HepG2 (cell line): Measurements from ENCODE around the gene PDZD11. TPM values are rescaled to one million over a fixed set of nuclear protein-coding genes. Genes with fewer than 3 reads are reported as not detected.

Source experiments
- ATAC-seq: fragments of 200-7000 bp; cut with Tn5 transposase; 3 replicates; pipeline ENCODE4 v1.9.1; 2020; ENCODE audit warnings: mild to moderate bottlenecking, moderate library complexity
- BruUV-seq: library from RNA; stranded (reverse); fragments of 400-500 nt; replicated peaks from 2 replicates; lab custom pipeline; 2021; lab: Mats Ljungman, UMichigan
- CTCF ChIA-PET: fragments of 300-600 bp; formaldehyde crosslinking; extraction: SDS; loops from one replicate; lab custom pipeline; 2021; ENCODE audit warnings: low total read pairs, inconsistent platforms, low intra/inter-chr PET ratio; lab: Yijun Ruan, JAX
- POLR2A ChIA-PET: fragments of 350-600 bp; sonication (Branson Sonifier 250); formaldehyde crosslinking; loops from one replicate; lab custom pipeline; 2020; ENCODE audit warnings: antibody characterized with exemption, inconsistent platforms; lab: Yijun Ruan, JAX
- DNase-seq: peaks from one replicate; pipeline ENCODE4 v3.0.0-alpha.2; 2015; ENCODE audit warnings: low spot score
- FAIRE-seq: peaks from 3 replicates; lab custom pipeline; 2011; peaks lifted over from hg19 to GRCh38; lab: Jason Lieb, UNC
- H2AFZ ChIP-seq: one replicate; pipeline ENCODE4 v1.6.1; 2011; ENCODE audit warnings: low read length, inconsistent platforms
- H3K27ac ChIP-seq: fragments of 300-600 bp; 3 replicates; pipeline ENCODE4 v1.8.0; 2011; ENCODE audit warnings: mixed run types, mild to moderate bottlenecking, mixed read lengths, low read length, inconsistent platforms; ENCODE audit not compliant: insufficient read depth; ENCODE audit errors: extremely low read length
- H3K27me3 ChIP-seq, 2 experiments: fragments of 200-600 bp in 1 of 2; 2 replicates in 1 of 2; 3 replicates in 1 of 2; pipeline versions ENCODE4 v1.6.0 to v1.8.0; 2011; ENCODE audit warnings: low read length in 2 of 2, mild to moderate bottlenecking in 2 of 2, moderate library complexity in 2 of 2, inconsistent platforms in 1 of 2; ENCODE audit not compliant: insufficient read depth in 2 of 2, control insufficient read depth in 1 of 2
- H3K36me3 ChIP-seq, 2 experiments: fragments of 200-600 bp in 1 of 2; replicated peaks in 1 of 2; 2 replicates in 1 of 2; 3 replicates in 1 of 2; pipeline versions ENCODE4 v1.5.1 to v1.8.0; 2011; ENCODE audit warnings: low read length in 2 of 2, inconsistent platforms in 1 of 2; ENCODE audit not compliant: insufficient read depth in 2 of 2, control insufficient read depth in 1 of 2
- H3K4me1 ChIP-seq: 2 replicates; pipeline ENCODE4 v1.5.1; 2012; ENCODE audit warnings: low read length, inconsistent platforms; ENCODE audit not compliant: insufficient read depth
- H3K4me2 ChIP-seq: 2 replicates; pipeline ENCODE4 v1.6.0; 2011; ENCODE audit warnings: low read depth, low read length, inconsistent platforms
- H3K4me3 ChIP-seq, 3 experiments: fragments of 200-600 bp in 1 of 3; sonication (generic), shearing (Covaris generic) in 1 of 3; replicated peaks in 1 of 3; 2 replicates each; pipeline ENCODE4 v1.5.1; 2011 to 2016; ENCODE audit warnings: low read length in 3 of 3, inconsistent platforms in 2 of 3, low read depth in 2 of 3, mild to moderate bottlenecking in 2 of 3, control low read depth in 1 of 3, mixed read lengths in 1 of 3; ENCODE audit not compliant: insufficient read depth in 1 of 3
- H3K79me2 ChIP-seq: one replicate; pipeline ENCODE4 v1.6.1; 2011; ENCODE audit warnings: low read length, inconsistent platforms; ENCODE audit not compliant: insufficient read depth
- H3K9ac ChIP-seq: 2 replicates; pipeline ENCODE4 v1.6.0; 2011; ENCODE audit warnings: mild to moderate bottlenecking, low read depth, low read length, inconsistent platforms; ENCODE audit not compliant: insufficient read depth
- H3K9me3 ChIP-seq: 2 replicates; pipeline ENCODE4 v1.5.1; 2012; ENCODE audit warnings: mild to moderate bottlenecking, low read length
- H4K20me1 ChIP-seq: 2 replicates; pipeline ENCODE4 v1.6.0; 2011; ENCODE audit warnings: inconsistent platforms, mild to moderate bottlenecking, low read length, moderate library complexity; ENCODE audit not compliant: insufficient read depth
- EED ChIP-seq: sonication (generic); formaldehyde crosslinking; IDR thresholded peaks from 2 replicates; pipeline ENCODE4 v1.5.0; 2020; ENCODE audit warnings: mild to moderate bottlenecking, missing genetic modification reagents
- PBX2 ChIP-seq: IDR thresholded peaks from 2 replicates; pipeline ENCODE4 v1.6.1; 2016; ENCODE audit warnings: control low read depth
- RARG ChIP-seq: sonication (generic); formaldehyde crosslinking; IDR thresholded peaks from 2 replicates; pipeline ENCODE4 v1.4.0; 2020; ENCODE audit warnings: low read depth, mild to moderate bottlenecking, missing genetic modification reagents
- ZBTB38 ChIP-seq: sonication (generic); formaldehyde crosslinking; IDR thresholded peaks from 2 replicates; pipeline ENCODE4 v1.5.1; 2020; ENCODE audit warnings: mild to moderate bottlenecking, missing genetic modification reagents
- ZNF326 ChIP-seq: sonication (generic); formaldehyde crosslinking; IDR thresholded peaks from 2 replicates; pipeline ENCODE4 v1.4.0; 2020; ENCODE audit warnings: missing genetic modification reagents, borderline replicate concordance
- ZNF687 ChIP-seq: sonication (generic); formaldehyde crosslinking; IDR thresholded peaks from 2 replicates; pipeline ENCODE4 v1.5.1; 2020; ENCODE audit warnings: mild to moderate bottlenecking, missing genetic modification reagents, moderate library complexity
- ZNF878 ChIP-seq: sonication (generic); formaldehyde crosslinking; IDR thresholded peaks from 2 replicates; pipeline ENCODE4 v1.8.1; 2023; ENCODE audit warnings: mild to moderate bottlenecking, missing genetic modification reagents, moderate library complexity
- WGBS: methylation state at CpG from one replicate; pipeline ENCODE4 v1.1.6; 2017; ENCODE audit warnings: low lambda C conversion rate; 5-methylcytosine and 5-hydroxymethylcytosine counted together
- in situ Hi-C: cut with HindIII; loops from 2 replicates; pipeline ENCODE4 v1.10.0; 2017; ENCODE audit warnings: low pct_unique_long_range_greater_than_20kb; ENCODE audit not compliant: extremely low pct_ligation_motif_present
- intact Hi-C: fragments of 100-400 bp; cut with micrococcal nuclease; formaldehyde crosslinking; loops from one replicate; pipeline ENCODE4 v1.10.0; 2022; ENCODE audit not compliant: unreplicated experiment
- polyA plus RNA-seq, 8 experiments: library from polyadenylated mRNA; depleted of rRNA in 3 of 8; stranded (reverse) in 7 of 8; unstranded in 1 of 8; fragments of >200 nt; fragmentation: Illumina TruSeq in 4 of 8; extraction: Trizol in 4 of 8; gene quantifications; 2 replicates each; pipeline versions ENCODE4 v1.2.1 to v1.2.3, GENCODE V29; 2011 to 2016; ENCODE audit warnings: low read depth in 4 of 8, missing spikeins in 1 of 8, mixed read lengths in 1 of 8; ENCODE audit not compliant: insufficient read depth in 1 of 8
- total RNA-seq, 5 experiments: library from RNA; depleted of rRNA; stranded (reverse); fragments of >200 nt; fragmentation: Illumina TruSeq; extraction: Trizol; gene quantifications; 2 replicates each; pipeline ENCODE4 v1.2.3, GENCODE V29; 2016; ENCODE audit warnings: low read depth in 1 of 5

The PDZD11 gene
- total and polyA plus RNA-seq, 2 of the 13 experiments (the other 11 are each of a cell fraction or from before 2014, with no cell fraction given), result 29.1 to 47.0 TPM

GRCh38 chrX:70254063-70254400 is 35.7 kb downstream of the PDZD11 start (continued):
- TF ChIP-seq PBX2, result no peak

GRCh38 chrX:70253377-70254062 is 36.2 kb downstream of the PDZD11 start:
- ATAC-seq (no peak), DNase-seq (peak; percentile 1), FAIRE-seq (no peak)
- BruUV-seq, result no TSS peak
- Histone ChIP-seq H3K9me3 (no peaks in the 10 kb centered on the region), H3K27me3 (no peaks in the 10 kb centered on the region), H4K20me1 (no peaks in the 10 kb centered on the region), H2AFZ (no peak overlapping the region), H3K79me2 (no peaks in the 10 kb centered on the region), H3K4me3 (no peak overlapping the region), H3K4me1 (peaks cover 21% of the 10 kb centered on the region), H3K36me3 (no peaks in the 10 kb centered on the region), H3K4me2 (no peak overlapping the region), H3K27ac (no peak overlapping the region), H3K9ac (no peak overlapping the region)
- CTCF ChIA-PET, result no interaction called here
- 32% methylated on average over 3 of the region's 3 CpGs for WGBS
- TF ChIP-seq RARG (CRISPR knock-in tag) (no peak), ZNF878 (CRISPR knock-in tag) (no peak), ZBTB38 (CRISPR knock-in tag) (no peak), ZNF687 (CRISPR knock-in tag) (no peak), EED (CRISPR knock-in tag) (no peak), ZNF326 (CRISPR knock-in tag) (no peak)
- in situ Hi-C loops (no loop called here), intact Hi-C loops (no loop called here)
- POLR2A ChIA-PET, result no interaction called here
